DMS 273 (cell line): ENCODE results near the gene LACTBL1.
"Not testable (repeated sequence)": the region's sequence is repeated elsewhere in the genome, so short reads cannot be mapped to it uniquely, and the experiment has no call there.

Experiments used
- DNase-seq: peaks from one replicate; lab custom pipeline; 2025; ENCODE audit not compliant: unreplicated experiment; lab: John Stamatoyannopoulos, UW

LACTBL1 gene

GRCh38 chr1:22949822-22950331 lies 22.8 kb downstream of the LACTBL1 start:
- DNase-seq = no peak

DNA sequence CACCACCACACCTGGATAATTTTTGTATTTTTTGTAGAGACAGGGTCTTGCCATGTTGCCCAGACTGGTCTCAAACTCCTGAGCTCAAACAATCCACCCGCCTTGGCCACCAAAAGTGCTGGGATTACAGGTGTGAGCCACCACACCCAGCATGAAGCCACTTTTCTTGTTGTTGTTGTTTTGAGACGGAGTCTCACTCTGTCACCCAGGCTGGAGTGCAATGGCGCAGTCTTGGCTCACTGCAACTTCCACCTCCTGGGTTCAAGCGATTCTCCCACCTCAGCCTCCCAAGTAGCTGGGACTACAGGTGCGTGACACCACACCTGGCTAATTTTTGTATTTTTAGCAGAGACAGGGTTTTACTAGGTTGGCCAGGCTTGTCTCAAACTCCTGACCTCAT lies 27.5 kb downstream of the LACTBL1 start:
- DNase-seq = not testable (repeated sequence)

- no peak for DNase-seq
These were observed 28.2 kb downstream of the LACTBL1 start for GRCh38 chr1:22944346-22945055.

DNA sequence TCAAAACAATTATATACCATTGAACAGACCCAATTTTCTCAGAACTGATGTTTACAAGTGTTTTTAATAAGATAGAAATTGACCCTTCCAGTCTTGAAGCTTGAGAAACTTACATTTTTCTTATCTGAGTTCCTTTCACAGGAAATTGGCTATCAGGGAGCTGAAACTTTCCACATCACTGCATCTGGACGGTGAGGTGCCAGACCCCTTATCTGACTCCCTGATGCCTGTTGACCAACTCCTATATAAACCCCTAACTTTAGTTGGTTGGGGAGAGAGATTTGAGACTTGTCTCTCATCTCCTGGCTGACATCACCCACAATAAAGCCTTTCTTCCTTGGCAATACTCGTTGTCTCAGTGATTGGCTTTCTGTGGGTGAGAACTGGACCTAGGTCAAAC lies 31.4 kb downstream of the LACTBL1 start:
- DNase-seq = no peak

DNA sequence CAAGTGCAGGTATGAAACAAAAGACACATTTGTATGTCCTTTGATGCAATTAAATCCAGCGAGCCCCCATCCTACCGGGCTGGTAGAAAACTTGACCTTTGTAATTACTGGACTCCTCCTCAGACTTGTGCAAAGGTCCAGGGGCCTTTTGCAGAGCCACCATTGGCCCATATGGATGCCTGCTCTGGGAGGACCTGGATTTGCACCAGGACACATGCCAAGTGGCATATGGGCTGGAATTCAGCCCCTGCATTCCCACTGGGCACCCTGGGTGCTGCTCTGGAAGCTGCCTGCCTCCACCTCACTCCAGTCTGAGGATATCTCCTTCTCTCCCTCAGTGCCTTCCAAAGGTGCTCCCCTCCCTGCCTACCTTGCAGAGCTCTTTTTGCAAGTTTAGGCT lies 36.0 kb downstream of the LACTBL1 start:
- peak; percentile 27 for DNase-seq

DNA sequence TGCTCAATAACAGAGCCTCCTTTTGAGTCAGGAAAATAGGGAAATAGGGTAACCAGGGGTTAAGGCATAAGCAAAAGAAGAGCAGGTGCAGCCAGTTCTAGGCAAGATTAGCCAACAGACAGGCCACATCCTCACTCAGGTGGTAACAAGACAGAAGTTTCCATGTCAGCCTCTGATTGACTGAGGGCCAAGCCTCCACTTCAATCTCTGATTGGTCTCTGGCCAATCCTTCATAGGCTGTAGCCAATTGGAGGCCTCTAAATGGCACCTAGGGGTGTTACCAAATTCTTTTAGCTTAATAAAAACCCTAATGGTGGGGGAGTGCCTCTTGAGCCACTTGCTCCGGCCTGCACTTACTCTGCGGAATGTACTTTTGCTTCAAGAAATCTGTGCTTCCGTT lies 37.2 kb downstream of the LACTBL1 start:
- peak; percentile 26 for DNase-seq

GRCh38 chr1:22932803-22933470 lies 39.7 kb downstream of the LACTBL1 start:
- no peak for DNase-seq

- DNase-seq = peak; percentile 86
These were observed 42.3 kb downstream of the LACTBL1 start for GRCh38 chr1:22930240-22930912.

DNA sequence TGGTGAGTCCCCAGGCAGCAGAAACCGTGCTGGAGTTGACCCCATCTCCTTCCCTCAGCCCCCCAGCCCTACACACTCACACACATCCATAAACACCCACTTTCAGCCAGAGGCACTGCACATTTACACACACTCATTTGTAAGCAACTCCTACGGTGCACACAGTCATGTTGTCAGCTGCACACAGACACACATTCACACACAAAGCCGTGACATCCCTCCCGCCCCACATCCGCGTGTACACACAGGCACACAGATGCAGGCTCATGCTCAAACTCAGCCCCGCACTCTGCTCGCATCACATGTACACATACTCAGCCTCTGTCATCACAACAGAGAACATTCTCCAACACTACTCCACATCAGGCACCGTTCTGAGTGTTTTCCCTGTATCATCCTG lies 47.6 kb downstream of the LACTBL1 start:
- DNase-seq = no peak

DNA sequence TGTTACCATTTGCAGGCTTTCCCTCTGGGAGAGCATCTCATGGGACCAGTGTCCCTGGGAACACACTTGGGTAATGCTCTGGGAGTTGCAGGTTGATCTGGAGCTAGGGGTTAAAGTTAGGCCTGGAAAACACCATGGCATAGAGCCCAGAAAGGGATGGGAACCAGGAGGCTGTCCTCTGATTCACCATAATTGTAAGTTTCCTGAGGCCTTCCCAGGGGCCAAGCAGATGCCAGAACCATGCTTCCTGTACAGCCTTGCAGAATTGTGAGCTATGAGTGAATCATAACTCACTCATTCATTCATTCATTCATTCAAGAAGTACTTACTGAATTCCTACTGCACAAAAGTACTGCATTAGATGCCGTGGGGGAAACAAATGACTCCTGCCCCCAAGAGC lies 50.0 kb downstream of the LACTBL1 start:
- DNase-seq = no peak

GRCh38 chr1:22921452-22922126 lies 51.1 kb downstream of the LACTBL1 start:
- DNase-seq = no peak

DNA sequence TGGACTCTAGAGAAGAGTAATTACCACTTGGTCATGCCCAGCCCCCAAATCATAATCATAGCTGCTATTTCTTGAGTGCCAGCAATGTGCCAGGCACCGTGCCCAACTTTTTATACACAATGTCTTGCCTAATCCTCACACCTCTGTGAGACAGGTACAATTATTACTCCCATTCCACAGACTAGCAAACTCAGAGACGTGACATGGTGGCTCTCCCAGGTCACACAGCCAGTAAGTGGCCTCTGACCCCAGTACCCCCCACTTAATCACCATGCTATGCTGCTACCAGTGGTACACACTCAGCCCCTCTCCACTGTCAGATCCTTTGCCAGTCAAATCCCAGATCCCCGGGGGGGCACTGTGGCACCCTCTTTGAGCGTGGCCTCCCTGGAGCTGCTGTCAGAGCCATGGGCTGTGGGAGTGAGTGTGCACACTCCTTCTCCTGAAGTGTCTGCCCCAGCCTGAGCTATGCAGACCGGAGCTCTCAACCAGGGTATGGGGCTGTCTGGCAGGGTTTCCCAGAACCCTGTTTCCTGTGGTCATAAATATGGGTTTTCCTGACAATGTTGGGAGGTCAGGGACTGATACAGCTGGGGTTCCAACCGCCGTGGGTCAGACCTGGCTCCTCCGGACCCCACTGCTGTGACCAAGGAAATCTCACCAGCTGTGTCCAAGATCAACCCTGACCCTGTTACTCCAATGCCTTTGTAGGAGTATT lies 51.8 kb downstream of the LACTBL1 start:
- no peak for DNase-seq

GRCh38 chr1:22920026-22920733 lies 52.5 kb downstream of the LACTBL1 start:
- no peak for DNase-seq

DNA sequence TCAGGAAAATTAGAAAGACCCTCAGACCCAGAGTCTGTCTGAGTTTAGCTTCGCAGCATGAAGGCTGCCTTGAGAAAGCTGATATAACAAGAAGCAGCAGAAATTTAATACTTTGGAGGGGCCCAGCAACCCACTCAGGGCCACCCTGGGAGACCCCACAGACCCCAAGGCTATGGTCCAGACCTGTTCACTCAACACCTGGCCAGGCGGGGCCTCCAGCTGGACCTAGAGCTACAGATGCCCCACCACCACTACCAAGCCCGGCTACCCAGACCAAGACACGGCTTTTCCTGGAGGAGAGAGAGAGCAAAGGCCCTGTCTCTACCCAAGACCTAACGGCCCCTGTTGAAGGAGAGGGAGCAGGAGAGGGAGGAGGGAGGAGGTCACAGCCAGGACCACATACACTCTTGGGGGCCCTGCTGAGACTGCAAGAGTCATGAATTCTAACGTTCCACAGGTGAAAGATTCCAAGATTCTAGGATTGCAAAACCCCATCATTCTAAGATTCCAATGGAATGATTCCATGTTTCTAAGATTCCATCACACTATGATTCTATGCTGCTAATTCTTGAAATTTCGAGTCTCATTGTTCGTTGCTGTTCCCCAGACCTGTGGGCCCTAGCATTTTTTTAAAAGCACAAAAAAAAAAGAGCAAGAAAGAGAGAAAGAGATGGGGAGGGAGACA lies 53.2 kb downstream of the LACTBL1 start:
- no peak for DNase-seq

DNA sequence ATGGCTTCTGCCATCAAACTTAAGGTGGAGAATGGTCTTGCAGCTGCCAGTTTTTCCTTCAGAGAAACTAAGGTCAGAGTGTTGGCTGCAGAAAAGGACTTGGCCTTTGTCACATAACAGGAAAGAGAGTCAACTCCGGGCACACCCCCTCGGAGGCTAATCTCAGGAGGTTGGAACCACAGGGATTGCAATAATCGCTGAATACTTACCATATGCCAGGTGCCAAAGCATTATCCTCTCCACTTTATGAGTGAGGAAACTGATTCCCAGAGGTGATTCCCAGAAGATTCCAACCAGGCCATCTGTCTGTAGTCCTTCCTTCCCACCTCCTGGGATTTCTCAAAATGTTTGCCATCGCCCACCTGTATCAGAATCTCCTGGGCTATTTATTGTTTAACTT lies 54.0 kb downstream of the LACTBL1 start:
- DNase-seq = no peak

- DNase-seq = no peak
These were observed 54.7 kb downstream of the LACTBL1 start for GRCh38 chr1:22917989-22918388.

GRCh38 chr1:22916471-22916820 lies 56.2 kb downstream of the LACTBL1 start:
- peak; percentile 73 for DNase-seq

- DNase-seq = no peak
These were observed 56.7 kb downstream of the LACTBL1 start for GRCh38 chr1:22915816-22916470.

DNA sequence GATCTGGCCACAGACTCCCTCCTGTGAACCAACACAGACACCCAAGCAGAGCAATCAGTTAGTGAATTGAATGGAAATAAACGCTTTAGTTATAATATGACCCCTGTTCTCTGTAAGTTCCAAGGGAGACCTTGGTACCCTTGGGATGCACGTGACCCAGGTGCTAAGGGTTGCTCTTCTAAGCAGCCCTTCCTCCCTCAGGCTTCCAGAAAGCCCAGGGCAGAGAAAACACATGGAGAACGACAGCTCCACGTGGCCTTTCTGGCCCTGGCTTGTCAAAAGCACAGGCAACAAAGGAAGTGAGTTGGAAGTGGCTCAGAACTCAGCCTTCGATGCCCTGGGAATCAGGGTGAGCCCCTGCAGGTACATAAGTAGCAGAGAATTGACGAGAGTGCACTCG lies 57.4 kb downstream of the LACTBL1 start:
- no peak for DNase-seq
